ENCODE measurements around the gene ZNF81. TPM values are rescaled to one million over a fixed set of nuclear protein-coding genes. Genes with fewer than 3 reads are reported as not detected.

Gene ZNF81
- total RNA-seq, 1 donor from 2014 or later, result 10.3 TPM

DNA sequence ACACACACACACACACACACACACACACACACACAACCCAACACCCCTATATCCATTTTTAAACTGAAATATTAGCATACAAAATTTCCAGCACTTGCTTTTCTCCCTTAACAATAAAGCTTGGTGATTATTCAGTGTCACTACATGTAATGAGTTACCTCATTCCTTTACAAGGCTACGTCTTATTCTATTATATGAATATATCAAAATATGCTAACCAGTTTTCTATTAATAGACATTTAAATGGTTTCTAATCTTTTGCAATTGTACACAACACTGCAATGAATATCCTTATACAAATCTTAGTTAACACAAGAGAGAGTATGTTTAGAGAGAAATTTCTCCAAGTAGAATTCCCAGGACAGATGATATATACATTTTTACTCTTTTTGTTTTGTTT lies 14.2 kb downstream of the ZNF81 start:
- TF ChIP-seq, protein P1, sequence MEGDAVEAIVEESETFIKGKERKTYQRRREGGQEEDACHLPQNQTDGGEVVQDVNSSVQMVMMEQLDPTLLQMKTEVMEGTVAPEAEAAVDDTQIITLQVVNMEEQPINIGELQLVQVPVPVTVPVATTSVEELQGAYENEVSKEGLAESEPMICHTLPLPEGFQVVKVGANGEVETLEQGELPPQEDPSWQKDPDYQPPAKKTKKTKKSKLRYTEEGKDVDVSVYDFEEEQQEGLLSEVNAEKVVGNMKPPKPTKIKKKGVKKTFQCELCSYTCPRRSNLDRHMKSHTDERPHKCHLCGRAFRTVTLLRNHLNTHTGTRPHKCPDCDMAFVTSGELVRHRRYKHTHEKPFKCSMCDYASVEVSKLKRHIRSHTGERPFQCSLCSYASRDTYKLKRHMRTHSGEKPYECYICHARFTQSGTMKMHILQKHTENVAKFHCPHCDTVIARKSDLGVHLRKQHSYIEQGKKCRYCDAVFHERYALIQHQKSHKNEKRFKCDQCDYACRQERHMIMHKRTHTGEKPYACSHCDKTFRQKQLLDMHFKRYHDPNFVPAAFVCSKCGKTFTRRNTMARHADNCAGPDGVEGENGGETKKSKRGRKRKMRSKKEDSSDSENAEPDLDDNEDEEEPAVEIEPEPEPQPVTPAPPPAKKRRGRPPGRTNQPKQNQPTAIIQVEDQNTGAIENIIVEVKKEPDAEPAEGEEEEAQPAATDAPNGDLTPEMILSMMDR (IDR thresholded peaks at IDR 0.05), result no peak
- ATAC-seq (no peak), DNase-seq (no peak)
- Histone ChIP-seq H3K4me1 (no peaks in the 10 kb centered on the region), H3K27ac (no peak overlapping the region), H3K4me3 (no peak overlapping the region), H3K36me3 (peaks cover 27% of the 10 kb centered on the region), H3K9me3 (no peaks in the 10 kb centered on the region), H3K27me3 (ENCODE audit: low read depth) (no peaks in the 10 kb centered on the region)
- intact Hi-C loops (cut with DNase I), result loop anchor here (10.0 kb wide), 1 partner anchor 174 kb away; no protein-coding TSS in a partner anchor

DNA sequence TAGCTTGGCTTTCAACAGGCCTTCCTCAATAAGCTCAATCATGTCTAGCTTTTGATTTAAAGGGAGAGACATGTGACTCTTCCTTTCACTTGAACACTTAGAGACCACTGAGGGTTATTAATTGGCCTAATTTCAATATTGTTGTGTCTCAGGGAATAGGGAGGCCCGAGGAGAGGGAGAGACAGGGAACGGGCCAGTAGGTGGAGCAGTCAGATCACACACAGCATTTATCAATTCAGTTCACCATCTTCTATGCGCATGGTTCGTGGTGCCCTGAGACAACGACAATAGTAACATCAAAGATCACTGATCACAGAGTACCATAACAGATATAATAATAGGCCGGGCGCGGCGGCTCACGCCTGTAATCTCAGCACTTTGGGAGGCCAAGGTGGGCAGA lies 17.8 kb downstream of the ZNF81 start:
- peak; percentile 29 for DNase-seq
- Histone ChIP-seq H3K4me1 (no peaks in the 10 kb centered on the region), H3K27ac (no peak overlapping the region), H3K27me3 (ENCODE audit: low read depth) (no peaks in the 10 kb centered on the region), H3K36me3 (peaks cover 2% of the 10 kb centered on the region), H3K4me3 (no peak overlapping the region), H3K9me3 (no peaks in the 10 kb centered on the region)
- no peak for ATAC-seq
- TF ChIP-seq, protein P1 (IDR thresholded peaks at IDR 0.05), result peak; percentile 38
- intact Hi-C loops (cut with DNase I), result loop anchor here (10.0 kb wide), 1 partner anchor 170 kb away; no protein-coding TSS in a partner anchor

- H3K27ac ChIP-seq, result no peak overlapping the region
- DNase-seq, result no peak
- TF ChIP-seq, protein P1 (IDR thresholded peaks at IDR 0.05), result no peak
- no peak overlapping the region for H3K4me3 ChIP-seq
- no peaks in the 10 kb centered on the region for H3K4me1 ChIP-seq
- no peak for ATAC-seq
- intact Hi-C loops (cut with DNase I), result loop anchor here (10.0 kb wide), 1 partner anchor 165 kb away; no protein-coding TSS in a partner anchor
- H3K9me3 ChIP-seq, result no peaks in the 10 kb centered on the region
- no peaks in the 10 kb centered on the region for H3K27me3 ChIP-seq (ENCODE audit: low read depth)
- no peaks in the 10 kb centered on the region for H3K36me3 ChIP-seq
These were observed 23.0 kb downstream of the ZNF81 start for GRCh38 chrX:47859686-47860085.

GRCh38 chrX:47862680-47863079 lies 26.0 kb downstream of the ZNF81 start:
- Histone ChIP-seq H3K9me3 (no peaks in the 10 kb centered on the region), H3K36me3 (no peaks in the 10 kb centered on the region), H3K27ac (no peak overlapping the region), H3K27me3 (ENCODE audit: low read depth) (no peaks in the 10 kb centered on the region), H3K4me3 (no peak overlapping the region), H3K4me1 (no peaks in the 10 kb centered on the region)
- DNase-seq (no peak), ATAC-seq (no peak)
- intact Hi-C loops (cut with DNase I), result no loop called here
- TF ChIP-seq, protein P1 (IDR thresholded peaks at IDR 0.05), result no peak

- H3K27me3 ChIP-seq (ENCODE audit: low read depth), result no peaks in the 10 kb centered on the region
- no peak overlapping the region for H3K4me3 ChIP-seq
- no peaks in the 10 kb centered on the region for H3K4me1 ChIP-seq
- ATAC-seq, result no peak
- intact Hi-C loops (cut with DNase I), result no loop called here
- no peak overlapping the region for H3K27ac ChIP-seq
- DNase-seq, result no peak
- H3K9me3 ChIP-seq, result no peaks in the 10 kb centered on the region
- H3K36me3 ChIP-seq, result no peaks in the 10 kb centered on the region
- TF ChIP-seq, protein P1 (IDR thresholded peaks at IDR 0.05), result no peak
These were observed 26.5 kb downstream of the ZNF81 start for GRCh38 chrX:47863187-47863586.

DNA sequence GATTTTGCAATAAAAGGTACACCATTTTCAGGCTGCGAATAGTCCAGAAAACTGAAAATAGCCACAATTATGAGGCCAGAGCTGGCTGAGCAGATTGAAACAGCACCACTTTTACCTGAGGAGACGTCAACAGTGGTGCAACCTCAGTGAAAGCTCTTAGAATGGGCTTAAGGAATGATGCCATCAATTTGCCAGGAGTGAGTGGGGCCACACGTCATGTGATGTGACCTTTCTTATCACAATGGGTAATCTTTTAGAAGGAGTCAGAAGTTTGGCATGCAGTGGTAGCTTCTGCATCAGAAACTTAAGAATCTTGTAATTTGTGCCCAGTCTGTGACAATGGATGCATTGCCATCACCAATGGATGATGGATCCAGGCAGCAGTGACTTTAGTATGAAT lies 27.6 kb downstream of the ZNF81 start:
- H3K27me3 ChIP-seq (ENCODE audit: low read depth), result no peaks in the 10 kb centered on the region
- no peak overlapping the region for H3K27ac ChIP-seq
- no peaks in the 10 kb centered on the region for H3K9me3 ChIP-seq
- intact Hi-C loops (cut with DNase I), result no loop called here
- H3K36me3 ChIP-seq, result no peaks in the 10 kb centered on the region
- ATAC-seq (no peak), DNase-seq (no peak)
- H3K4me3 ChIP-seq, result no peak overlapping the region
- no peaks in the 10 kb centered on the region for H3K4me1 ChIP-seq
- TF ChIP-seq, protein P1 (IDR thresholded peaks at IDR 0.05), result no peak
